Umbilical cord (tissue), 2 donors: ENCODE data around the gene ATP10B. TPM values are rescaled to one million over a fixed set of nuclear protein-coding genes. Genes with fewer than 3 reads are reported as not detected.
A peak's percentile ranks its signal among the peaks of the same experiment; 100 is the strongest.
"Not testable (repeated sequence)": the region's sequence is repeated elsewhere in the genome, so short reads cannot be mapped to it uniquely, and the experiment has no call there.

Experiments
- DNase-seq: peaks from one replicate; pipeline ENCODE4 v3.0.0-alpha.2; 2015; ENCODE audit warnings: low spot score
- total RNA-seq: library from RNA; depleted of rRNA; stranded (reverse); fragments of >200 nt; gene quantifications from one replicate; pipeline ENCODE4 v1.2.3, GENCODE V29; 2014; ENCODE audit warnings: low replicate concordance; ENCODE audit not compliant: insufficient read depth

The ATP10B gene
- total RNA-seq, 1 donor from 2014 or later: 2.2 TPM

DNA sequence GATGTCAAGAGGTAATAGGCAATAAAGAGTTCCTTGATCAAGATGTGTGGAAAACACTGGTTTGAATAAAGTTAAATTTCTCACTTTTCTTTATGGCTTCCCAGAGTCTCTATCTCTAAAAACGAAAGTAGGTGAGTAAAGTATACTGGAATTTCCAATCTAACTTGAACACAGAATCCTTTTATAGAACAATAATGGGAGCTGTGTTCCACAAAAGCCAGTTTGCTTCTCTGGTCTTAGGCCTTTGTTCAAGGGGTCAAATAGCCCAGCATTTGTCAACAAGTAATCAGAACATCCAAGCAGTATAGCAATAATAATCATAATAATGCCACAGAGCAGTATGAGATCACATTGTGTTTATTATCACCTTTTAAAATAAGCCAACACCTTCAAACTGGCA lies 20.2 kb downstream of the ATP10B start:
- DNase-seq: no peak

DNA sequence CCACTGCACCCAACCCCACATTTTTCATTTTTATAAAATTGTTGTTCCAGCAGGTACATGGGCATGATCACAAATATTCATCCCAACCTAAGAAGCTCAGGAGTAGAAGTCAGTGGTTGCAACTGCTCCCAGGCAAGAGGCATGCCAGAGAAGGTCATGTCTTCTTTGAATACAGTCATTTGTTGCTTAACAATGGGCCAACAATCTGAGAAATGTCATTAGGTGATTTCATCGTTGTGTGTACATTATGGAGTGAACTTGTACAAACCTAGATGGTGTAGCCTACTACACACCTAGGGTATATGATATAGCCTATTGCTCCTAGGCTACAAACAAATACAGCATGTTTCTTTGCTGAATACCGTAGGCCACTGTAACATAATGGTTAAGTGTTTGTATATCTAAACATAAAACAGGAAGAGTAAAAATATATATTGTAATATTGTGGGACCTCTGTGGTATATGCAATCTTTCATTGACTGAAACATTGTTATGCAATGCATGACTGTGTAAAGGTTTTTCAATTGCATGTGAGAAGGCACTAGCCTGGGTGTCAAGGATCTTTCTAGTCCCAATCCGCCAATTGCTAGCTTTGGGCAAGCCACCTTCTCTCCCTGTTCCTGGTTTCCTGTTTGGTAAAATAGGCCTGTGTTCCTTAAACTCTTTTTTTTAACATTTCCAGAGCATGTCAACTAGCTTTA lies 27.6 kb downstream of the ATP10B start:
- DNase-seq: no peak

DNA sequence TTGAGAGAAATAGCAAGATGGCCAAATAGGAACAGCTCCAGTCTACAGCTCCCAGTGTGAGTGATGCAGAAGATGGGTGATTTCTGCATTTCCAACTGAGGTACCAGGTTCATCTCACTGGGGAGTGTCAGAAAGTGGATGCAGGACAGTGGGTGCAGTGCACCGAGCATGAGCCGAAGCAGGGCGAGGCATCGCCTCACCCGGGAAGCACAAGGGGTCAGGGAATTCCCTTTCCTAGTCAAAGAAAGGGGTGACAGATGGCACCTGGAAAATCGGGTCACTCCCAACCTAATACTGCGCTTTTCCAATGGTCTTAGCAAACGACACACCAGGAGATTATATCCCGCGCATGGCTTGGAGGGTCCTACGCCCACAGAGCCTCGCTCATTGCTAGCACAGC lies 39.0 kb downstream of the ATP10B start:
- not testable (repeated sequence) for DNase-seq

DNA sequence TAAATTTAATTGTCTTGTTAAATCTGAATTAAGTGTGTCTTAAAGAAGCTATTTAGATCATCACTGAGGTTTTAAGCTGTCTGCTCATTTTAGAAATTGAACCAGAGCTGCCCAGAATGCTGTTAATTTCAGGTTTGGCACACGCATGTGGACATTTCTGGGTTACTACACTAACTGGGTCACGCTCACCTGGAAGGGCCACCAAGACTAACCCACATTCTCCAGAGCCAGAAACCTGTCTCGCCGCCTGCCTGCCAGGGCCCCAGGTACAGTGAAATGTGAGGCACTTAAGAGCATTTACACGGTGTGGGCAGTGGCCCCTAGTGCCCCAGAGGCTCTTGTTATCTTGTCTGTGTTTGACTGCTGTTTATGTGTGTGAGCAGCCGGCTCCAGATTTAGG lies 46.6 kb downstream of the ATP10B start:
- DNase-seq: no peak

DNA sequence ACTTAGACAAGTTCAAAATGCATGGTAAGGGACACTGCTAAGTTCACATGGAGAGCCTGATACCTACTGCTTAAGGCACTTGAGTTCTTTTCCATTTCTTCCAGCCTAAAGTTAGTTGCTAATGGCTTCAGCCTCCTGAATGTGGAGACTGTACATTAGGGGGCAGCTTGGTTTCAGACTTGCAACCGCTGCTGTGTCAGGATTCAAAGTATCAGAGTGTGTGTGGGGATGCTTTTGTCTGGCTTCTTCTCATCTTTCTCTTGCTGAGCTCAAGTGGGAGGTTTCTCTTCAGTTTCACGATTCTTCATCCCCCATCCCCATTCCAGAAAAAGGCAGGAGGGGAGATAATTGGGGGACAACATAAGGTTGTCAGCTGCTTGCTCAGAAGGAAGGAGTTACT lies 49.4 kb downstream of the ATP10B start:
- peak; percentile 72 for DNase-seq

DNA sequence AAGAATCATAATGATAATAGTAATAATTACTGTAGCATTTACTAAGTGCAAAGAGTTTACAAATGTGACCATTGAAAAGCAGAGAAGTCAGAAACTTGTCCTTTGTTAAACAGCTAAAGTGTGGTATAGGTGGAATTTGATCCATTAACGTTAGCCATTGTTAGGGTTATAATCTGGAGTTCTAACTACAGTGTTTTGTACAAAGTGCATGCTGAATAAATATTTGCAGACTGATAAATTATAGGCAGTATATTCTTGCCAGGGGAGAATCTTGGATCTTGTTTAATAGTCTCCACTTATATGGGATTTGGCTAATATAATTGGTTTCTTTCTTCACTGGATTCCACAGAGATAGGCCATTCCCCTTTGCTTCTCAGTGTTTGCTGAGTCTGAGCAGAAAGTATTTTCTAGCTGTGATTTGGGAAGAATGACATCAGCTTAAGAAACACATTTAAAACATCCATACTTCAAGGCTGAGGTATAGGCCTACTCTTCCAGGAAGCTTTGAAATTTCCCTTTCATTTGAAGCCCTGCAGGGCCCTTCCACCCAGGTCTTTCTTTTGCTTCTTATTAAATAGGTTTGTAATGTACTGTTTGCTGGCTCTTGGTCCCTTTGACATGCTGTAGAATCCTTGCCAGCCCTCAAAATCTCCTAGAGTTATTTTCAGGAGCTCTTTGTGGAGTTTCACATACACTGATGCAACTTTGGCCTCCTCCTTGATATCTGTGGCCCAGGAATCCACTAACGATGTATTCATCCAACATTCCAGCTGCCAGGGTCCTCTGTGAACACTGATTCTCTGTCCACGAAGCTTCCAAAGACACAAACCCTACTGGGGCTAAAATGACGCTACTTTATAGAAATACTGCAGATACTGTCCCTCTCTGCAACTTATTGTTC lies 51.4 kb downstream of the ATP10B start:
- DNase-seq: peak; percentile 79

DNA sequence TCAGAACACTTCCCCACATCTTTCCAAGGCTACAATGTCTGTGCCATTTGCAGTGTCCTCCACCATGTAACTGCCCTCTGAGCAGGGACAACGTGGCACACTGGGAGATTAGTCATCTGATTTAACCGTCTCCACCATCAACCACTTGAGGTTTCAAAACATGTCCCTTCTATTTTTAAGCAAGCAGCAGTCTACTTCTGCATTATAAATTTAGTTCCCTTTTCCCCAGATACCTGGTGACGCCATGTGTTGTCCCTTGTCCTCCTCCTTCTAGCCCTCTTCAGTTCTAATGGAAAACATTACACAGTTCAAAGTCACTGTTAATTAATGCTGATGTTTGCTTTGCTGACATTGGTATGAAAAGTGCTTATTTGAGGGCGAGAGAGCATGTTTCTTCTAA lies 52.8 kb downstream of the ATP10B start:
- DNase-seq: peak; percentile 13

DNA sequence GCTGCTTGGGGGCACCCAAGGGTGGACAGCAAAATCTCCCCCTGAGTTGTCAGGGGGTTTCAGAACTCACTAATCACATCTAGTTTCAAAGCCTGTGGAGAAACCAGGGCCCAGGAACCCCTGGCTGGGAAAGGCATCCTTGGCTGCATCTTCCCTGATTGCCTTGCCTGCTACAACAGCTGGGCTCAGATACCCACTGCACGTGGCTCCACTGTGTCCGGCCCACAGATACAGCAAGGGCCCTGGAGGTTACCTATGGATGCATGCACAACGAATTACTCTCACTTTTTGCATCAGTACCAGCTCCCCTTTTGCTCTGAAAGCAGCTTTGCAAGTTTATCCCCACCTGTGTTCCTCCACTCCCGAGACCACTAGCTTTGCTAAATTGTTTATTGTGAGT lies 55.0 kb downstream of the ATP10B start:
- no peak for DNase-seq

DNA sequence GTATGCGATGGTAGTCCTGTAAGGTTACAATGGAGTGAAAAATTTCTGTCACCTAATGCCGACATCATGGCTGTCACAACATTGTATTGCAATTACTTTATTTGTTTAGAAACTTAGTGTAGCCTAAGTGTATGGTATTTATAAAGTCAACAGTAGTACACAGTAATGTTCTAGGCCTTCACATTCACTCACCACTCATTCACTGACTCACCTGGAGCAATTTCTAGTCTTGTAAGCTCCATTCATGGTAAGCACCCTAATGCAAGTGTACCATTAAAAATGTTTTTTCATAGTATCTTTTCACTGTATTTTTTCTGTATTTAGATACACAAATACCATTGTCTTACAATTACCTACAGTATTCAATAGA lies 58.5 kb downstream of the ATP10B start:
- no peak for DNase-seq

DNA sequence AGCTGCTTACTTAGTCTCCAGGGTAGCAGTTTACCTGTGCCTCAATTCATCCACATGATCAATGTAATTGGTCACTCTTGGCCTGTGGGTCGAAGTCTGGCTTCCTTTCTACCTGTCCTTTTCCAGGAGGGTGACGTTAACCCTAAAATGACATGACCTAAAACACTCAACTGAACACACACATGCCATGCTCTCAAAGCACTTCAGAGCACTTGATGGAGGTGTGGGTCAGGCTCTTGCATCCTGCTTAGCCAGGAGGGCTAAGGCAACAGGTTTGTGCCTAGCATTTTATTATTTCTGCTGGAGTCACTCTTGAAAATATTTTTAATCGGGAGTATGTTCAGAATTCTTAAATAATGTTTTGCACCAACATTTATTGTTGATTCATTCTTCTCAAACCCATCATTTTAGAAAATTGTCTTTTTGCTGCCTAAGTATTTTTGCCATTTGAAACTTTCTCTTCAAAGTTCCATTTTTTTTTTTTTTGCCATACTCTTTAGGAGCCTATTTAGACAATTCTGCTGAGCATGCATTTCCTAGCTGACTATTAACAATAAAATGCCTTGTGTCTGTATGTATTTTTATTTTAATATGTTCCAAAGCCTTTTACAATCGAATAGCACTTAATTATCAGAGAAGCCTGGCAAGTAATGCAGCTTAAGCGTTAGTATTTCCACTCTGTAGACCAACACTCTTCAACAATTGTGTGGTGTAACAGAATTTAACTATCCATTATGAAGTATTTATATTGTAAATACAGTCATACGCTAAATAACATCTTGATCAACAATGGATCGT lies 59.1 kb downstream of the ATP10B start:
- DNase-seq: no peak

DNA sequence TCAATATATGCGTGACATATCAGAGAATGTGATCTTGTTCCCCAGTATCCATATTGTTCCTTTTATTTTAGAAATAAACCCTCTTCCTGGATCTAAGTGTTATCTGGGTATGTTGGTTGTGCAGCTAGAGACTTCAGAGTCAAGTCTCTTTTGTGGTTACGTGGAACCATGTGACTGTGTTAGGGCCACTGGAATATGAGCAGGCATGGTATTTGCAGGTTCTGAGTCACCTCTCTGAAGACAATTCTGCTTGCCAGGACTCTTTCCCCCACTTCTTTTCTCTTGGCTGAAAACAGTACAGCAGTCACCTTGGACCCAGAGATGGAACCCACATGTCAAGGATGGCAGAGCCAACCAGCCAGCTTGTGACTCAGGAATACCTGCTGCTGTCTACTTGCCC lies 59.7 kb downstream of the ATP10B start:
- no peak for DNase-seq

DNA sequence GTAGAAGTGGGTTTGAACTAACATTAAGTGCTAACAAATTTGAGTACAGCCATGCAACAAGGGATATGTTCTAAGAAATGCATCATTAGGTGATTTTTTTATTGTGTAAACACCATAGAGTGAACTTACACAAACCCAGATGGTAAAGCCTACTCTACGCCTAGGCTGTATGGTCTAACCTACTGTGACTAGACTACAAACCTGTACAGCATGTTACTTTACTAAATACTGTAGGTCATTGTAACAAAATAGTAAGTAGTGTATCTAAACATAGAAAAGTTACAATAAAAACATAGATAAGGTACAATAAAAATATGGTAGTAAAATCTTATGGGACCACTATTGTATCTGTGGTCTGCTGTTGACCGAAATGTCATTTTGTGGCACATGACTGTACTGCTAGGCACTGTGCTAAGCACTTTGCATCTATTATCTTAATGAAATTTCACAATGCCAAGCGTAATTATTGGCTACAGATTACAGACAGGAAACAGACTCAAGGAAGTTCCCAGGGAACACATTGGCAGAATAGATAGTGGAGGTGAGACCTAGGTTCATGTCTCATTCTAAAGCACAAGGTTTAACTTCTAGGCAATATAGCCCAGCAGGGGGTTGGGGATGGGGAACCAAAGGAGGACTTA lies 62.7 kb downstream of the ATP10B start:
- DNase-seq: no peak

DNA sequence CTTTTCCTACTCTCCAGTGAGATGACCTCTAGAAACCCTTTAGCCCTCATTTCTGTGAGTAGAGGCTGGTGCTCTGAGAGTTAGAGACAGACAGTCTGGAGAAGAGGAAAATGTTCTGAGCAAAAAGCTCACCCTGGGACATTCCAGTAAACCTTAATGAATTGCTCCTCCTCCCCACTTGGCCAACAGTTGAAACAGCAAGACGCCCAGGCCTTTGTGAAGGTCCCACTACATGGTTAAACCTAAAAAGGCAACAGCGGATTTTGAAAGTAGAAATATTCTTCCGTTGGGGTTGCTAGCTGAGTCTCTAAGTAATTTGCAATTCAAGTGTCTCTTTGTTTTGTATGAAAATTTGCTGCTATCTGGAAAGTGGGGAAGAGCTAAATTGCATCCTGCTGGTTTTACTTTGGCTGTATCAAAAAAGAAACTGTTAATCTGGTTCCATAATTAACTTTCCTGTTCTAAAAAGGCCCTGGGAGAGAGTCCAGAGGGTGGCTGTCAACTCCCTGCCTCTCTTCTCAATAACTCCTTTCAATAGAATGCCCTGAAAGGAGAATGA lies 63.8 kb downstream of the ATP10B start:
- DNase-seq: no peak

DNA sequence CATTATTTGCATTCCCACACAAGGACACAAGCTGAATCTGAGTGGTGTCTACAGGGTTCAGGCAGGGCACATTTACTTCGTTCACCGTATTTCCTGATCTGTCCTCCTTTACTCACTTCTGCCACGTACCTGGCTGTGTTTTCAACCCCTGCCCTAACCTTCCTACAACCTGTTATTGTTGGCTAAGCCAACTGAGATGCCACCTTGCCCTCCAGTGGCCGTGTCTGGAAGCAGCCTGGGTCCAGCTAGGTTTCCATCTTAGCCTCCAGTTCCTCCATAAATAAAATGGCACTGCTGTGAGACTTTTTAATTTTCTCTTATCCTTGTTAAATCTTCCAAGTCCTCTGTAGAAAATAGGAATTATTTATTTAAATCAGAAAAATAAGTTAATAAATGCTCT lies 64.8 kb downstream of the ATP10B start:
- no peak for DNase-seq

DNA sequence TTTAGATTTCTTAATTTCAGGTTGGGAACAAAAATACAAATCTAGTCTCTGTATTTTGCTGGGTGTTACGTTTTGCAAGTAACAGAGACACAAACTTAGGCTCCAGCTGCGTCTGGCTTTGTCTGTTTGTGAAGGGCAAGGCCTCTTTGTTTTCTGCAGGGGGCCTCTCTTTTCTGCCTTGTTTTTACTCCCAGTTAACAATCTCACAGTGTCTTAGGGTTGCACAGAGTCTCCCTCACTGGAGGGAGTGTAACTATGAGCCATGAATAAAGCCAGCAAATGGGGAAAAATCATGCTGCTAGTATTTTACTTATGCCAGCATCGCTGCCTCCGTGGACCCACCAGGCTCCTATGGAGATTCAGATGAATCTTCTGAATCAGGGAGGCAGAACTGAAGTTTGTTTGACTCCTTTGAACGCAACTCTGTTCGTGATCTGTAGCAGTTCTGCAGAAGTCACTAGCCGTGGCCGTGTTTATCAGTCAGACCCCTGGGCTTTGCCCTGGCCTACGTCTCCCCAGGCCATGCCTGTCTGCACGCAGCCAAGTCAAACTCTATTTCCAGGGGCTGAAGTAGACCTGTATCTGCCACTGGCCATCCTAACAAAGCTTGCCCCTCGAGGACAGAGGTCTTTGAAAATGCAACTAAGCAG lies 77.2 kb downstream of the ATP10B start:
- no peak for DNase-seq

DNA sequence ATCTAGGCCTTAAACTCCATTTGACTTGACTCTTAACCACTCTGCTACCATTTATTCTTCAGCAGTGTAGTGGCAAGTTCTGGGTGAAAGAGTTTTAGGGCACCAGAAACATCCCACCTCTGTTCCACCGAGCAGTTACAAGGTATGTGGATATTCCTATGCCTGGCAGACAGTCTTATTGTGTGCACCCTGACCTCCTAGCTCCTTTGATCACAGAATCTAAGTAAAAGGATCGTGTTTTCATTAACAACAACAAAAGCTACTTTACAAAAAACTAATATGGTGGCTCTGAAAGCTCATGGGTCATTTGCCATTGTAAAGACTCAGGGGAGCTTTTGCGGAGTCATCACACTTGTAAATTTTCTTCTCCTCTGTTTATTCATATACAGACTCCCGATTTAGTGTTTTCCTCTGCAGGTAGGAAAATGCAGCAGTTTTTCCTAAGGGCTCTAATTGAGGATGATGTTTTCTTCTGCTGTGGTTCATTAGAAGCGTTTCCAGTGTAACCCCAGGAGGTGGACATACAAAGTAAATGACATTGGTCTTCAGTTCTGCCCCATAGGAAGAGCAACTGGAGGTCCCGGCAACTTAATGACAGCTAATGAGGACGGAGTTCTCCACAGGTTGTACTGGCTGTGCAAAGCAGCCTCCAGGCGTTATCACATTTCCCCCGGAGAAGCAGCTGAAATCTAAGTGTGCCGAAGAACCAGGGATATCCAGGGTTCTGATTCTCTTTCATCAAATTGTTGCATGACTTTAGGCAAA lies 78.2 kb downstream of the ATP10B start:
- DNase-seq: no peak

DNA sequence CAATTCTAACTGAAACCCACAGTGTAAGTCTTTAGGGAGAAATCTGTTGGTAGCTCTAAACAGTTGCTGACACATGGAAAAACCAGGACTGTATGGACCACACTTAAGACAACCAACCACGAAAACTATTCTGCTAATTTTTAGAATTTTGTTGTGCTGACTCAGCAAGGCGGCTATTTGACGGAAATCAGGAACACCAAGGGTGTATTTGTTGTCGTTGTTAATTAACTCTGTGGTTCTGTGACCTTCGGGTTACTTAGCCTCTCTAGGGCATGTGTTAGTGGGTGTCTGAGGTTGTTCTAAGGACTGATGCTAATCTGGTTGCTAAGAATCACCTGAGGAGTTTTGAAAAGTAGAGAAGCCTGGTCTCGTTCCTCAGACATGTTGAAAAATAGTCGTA lies 79.2 kb downstream of the ATP10B start:
- no peak for DNase-seq

DNA sequence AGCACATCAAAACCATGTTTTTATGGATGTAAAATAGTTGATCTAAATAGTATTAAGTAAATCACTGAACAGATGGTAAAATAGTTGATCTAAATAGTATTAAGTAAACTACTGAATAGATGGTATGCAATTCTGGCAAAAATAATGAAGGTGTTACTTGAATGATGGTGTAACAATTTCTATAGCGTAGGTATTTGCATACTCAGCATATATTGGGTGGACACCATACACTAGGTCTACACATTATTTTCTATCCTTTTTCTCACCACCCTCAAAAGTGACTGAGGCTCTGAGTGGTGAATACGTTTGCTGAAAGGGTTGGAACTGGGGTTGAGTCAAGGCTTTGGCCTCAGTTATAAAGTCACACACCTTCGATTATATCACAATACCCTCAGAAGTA lies 81.3 kb downstream of the ATP10B start:
- DNase-seq: no peak

DNA sequence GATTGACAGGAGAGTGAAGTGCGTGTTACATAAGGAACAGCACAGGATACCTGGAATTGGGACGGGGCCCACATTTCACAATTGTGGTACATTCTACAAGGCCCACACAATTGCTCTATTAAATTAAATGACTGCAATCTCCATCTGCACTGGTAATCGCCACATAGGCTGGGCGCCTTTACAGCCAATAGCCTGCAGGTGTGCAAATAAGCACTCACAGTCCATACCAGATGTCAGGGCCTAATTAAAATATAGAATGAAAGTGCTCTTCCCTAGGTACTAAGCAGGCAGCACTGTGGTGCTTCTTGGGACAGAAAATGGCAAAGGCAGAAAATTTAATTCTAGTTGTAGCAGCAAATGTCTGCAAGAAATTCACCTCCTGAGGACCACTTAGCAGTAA lies 82.7 kb downstream of the ATP10B start:
- DNase-seq: no peak

DNA sequence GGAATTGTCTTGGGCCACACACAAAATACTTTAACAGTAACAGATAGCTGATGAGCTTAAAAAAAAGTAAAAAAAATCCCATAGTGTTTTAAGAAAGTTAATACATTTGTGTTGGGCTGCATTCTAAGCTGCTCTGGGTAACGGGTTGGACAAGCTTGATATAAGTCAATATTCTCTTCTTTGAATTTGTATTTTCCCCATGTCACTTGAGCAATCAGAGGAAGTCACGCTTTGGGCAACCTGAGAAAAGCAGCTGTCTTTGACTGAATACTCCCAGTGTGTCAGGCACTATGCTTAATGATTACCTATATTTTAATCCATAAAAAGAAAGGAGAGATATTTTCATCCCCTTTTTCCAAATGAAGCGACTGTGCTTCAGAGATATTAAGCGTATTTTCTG lies 84.9 kb downstream of the ATP10B start:
- no peak for DNase-seq
